SIG-M5 (cell line): ENCODE data around the gene CBFA2T2.

ENCODE experiments used
- DNase-seq: peaks from one replicate; lab custom pipeline; 2025; lab: John Stamatoyannopoulos, UW

CBFA2T2 gene

DNA sequence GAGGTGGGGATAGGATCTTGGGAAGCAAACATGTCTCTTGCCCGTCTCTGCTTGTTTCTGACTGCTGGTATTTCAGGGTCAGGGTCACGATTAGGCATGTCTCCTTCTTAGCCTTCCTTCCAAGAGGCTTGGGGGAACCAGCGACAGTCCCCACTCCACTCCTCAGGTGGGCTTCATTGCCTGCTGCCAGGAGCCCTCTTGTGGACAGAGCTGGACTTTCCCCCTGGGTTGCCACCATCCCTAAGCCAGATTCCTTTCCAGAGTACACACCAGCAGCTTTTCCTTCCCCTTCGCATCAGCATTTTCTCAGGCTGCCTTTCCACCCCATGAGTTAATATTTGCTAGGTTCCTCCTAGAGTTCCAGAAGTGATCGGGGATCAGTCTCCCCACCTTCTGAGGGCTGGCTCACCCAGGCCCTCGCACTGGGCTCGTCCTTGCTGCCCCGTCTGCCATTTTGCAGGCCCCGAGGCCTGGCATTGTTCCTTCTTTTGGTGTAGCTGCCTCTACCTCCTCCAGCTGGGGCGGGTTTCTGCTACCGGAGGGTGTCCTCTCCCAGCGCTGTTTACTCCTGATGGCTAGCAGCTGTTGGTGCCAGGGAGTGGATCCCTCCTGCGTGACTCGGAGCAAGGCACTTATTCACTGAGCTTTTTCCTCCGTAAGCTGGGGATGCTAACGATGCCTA is 163.5 kb downstream of the CBFA2T2 start:
- DNase-seq: no peak

DNA sequence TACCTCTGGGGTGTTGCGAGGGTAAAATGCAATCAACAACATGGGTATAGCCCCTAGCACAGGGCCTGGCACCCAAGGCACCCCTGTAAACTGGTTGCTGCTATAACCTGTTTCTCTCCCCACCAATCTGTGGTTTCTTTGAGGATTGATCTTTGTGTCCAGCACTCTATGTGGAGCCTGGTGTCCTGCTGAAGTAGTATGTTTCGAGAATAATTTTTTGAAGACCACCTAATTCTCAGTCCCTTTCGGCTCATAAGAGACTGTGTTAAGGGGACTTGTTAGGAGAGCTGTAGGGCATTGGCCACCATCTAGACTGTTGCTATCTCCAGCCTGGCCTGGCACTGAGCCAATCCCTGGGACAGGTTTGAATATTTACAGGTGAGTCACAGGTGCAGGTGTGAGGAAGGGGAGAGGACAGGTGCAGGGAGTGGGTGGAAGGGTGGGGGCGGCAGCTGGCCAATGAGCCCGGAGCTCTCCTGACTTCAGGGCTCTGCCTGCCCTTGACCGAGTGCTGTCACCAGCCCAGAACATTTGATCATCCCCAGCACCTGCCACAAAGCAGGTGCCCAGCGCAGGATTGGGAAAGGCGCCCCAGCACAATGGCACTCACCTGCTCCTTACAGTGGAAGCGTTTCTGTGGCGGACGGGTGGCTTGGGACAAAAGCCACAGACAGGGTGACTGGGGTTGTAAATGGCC is 164.2 kb downstream of the CBFA2T2 start:
- no peak for DNase-seq

DNA sequence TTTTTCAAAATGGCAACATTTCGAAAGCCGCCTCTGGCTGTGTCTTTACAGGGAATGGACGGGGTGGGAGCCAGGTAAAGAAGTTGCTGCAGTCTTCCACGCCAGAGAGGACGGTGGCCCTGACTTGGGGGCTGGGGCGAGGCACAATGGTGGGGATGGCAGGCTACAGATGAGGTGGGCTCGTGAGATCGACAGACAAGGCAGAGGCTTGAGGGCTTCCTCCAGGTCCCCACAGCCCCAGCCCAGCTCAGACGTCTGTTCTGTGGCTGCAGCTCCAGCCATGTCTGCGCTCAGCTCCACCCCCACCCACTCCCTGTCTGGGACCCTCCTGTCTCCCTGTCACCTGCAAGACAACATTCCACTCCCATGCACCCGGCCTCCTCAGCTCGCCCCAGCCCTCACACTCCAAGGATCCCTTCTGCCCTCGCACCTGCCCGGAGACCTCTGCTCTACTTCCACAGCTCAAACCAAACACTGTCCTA is 164.8 kb downstream of the CBFA2T2 start:
- DNase-seq: no peak

DNA sequence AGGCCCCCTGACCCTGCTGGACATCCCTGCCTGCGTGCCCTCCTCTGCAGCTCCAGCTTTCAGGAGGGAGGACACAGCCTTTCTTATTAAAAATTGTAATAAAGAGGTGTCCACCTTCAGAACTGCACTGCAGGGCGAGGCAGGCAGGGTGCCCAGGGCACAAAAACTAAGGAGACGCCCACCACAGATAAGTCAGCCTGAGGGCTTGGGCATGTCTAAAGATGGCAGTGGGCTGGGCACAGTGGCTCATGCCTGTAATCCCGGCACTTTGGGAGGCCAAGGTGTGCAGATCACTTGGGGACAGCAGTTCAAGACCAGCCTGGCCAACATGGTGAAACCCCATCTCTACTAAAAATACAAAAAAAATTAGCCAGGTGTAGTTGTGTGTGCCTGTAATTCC is 165.3 kb downstream of the CBFA2T2 start:
- no peak for DNase-seq

DNA sequence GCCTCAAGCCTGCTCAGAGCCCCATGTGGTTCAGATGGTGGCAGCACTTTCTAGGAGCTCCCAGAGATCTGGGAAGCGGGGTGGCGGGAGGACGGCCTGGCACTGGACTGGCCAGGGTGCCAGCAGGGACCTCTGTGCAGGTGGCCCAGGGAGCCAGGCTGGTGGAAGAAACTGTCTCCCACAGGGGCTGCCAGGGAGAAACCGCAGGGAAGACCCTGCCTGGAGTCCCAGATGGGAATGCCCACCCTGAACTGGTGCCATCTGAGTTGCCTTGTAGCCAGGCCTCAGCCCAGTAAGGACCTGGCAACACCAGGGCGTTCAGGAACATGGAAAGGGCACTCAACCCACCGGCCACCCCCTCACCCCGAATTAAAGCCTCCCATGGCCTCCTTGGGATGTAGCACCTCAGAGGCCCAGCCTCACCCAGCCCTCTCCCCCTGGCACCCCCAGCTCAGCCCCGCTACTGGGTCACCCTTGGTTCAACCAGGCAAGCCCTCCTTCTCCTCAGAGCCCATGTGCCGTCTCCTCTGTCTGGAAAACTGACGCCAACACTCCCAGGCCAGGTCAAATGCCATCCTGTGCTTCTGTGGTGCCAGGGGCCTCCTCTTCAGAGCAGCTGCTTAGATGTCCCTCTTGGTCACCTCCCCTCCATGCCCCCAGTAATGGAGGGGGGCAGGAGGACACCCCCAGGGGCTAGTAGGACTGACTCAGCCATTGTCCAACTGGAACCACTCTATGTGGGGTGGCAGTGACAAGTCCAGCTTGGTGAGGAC is 166.3 kb downstream of the CBFA2T2 start:
- DNase-seq: no peak

DNA sequence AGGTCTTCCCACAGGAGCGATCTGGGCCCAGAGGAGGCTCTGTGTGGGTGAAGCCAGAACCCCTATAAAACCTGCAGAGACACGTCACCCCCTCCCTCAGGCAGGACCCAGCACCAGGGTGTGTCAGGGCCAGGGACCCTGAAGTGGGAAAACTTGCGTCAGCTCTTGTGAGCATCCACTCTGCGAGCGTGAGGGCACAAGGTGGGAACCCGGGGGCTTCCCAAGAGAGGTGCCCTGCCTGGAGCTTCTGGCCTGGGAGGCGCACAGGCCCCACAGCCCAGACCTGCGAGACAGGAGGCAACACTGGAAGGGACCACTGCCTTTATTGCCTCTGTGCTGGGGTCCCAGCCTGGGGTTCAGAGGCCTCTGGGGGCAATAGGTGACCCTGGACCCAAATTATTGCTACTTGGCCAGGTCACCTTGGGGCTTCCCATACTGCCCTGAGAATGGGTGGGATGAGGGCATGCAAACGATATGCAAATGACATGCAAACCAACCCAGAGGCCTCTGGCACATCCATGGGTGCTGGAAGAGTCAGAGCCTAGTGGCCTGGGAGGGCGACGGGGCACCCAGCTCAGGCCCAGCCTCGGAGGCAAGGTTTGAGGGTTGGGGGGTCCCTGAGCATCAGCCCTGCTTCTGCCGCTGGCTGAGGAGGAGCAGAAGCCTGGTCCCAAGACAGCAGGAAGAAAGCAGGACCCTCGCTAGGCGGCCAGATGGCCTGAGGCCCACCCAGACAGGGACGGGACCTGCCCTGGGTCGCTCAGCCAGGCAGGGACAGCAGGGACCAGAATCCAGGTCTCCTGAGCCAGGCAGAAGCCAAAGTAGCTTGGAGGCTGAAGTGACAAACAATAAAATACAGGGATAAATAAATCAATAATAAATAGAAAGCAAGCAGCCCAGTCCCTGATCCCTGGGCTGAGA is 167.1 kb downstream of the CBFA2T2 start:
- no peak for DNase-seq

DNA sequence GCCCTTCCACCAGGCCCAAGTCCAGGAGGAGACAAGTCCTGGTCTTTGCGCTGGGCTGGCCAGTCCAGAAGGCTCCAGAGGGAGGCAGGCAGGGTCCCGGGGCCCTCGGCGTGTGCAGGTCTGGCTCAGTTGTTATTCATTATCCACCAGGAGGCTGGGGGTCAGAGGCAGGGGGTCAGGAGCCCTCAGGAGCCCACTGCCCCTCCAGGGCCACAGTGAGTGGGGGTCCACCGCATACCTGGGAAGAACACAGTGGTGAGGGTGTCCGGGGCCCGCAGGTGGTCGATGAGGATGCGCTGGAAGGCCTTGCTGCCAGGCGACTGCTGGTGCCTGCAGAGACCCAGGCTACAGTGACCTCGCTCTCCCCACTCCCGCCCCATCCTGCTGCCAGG is 167.8 kb downstream of the CBFA2T2 start:
- no peak for DNase-seq

DNA sequence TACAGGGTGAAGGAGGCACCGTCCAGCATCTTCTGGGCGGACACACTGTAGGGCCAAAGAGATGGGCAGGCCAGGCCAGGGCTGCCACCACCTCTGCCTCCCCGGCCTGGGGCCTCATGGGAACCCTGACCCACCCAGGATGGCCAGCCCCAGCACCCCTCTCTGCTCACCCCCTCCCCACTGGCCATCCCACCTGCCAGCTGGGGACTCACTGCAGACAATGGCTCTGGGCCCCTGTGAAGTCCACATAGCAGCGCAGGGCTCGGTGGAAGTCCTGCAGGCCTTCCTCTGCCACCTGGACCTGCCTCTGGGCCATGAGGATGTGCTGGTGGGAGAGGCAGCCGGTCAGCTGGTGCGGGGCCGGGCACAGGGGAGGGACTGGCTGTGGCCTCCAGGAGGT is 168.6 kb downstream of the CBFA2T2 start:
- DNase-seq: no peak

DNA sequence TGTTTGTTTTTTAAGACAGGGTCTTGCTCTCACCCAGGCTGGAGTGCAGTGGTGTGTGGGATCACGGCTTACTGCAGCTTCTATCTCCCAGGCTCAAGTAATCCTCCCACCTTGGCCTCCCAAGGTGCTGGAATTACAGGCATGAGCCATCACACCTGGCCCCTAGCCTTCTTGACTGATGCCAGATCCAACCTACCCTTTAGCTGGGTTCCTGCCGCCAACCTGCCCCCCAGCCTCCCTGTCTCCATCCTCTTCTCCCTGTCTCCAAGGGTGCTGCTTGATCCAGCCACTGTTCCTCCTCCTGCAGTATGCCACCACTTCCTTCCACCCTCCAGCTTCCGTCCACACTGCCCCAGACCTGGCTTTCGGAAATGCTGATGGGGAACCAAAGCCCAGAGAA is 169.0 kb downstream of the CBFA2T2 start:
- DNase-seq: no peak

DNA sequence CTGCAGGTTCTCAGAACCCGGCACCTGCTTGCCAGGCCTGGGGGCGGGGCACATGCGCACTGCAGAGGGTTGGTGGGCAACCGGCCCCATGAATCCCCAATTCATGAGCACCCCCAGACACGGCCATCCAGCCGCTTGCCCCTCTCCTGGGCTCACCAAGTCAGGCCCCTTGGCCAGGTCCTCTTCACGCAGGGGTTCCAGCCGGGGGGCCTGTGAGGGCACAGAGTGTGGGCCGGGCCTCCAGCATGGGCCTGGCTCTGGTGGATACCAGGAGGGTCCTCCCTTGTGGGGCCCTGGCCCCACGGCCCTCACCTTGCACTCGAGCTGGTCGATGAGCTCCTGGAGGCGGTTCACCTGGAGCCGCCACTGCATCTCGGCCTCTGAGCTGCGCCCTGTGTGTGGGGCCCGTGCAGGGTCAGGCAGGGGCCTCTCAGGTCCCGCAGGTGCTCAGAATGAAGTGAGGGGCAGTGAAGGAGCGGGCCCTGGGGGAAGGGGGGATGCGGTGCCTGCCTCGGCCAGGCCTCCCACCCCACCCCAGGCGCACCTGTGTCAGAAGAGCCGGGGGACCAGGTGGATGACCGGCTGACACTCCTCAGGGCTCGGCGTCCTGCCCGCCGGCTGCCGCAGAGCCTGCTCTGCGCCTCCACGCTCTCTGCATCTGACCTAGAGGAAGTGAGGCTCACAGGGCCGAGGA is 169.6 kb downstream of the CBFA2T2 start:
- no peak for DNase-seq

DNA sequence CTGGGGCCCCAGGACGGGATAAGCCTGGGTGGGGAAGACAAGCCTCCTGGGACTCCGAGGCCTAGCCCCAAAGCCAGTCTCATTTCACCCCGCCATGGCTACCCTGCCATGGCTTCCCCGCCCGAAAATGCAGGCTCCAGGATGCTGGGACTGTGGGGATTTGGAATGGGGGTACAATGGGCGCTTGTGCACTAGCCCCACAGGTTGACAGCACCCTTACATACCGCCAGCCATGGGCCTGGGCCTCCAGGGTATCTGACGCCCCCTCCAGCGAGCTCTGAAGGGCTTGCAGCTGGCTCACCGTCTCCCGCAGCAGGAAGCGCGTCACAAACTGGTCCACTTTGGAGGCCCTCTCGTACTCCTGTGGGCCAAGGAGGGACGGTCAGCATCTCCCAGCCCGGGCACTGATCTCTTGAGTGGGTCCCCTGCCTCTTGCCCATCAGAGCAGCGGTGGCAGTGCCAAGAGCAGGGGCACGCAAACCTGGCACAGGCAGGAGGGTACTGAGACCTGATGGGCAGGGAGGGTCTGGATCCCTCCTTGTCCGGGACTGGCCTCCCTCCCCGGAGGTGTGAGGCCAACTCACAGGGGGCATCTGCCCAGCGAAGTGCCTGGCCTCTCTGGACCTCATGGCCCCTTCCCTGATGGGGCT is 170.3 kb downstream of the CBFA2T2 start:
- DNase-seq: no peak

DNA sequence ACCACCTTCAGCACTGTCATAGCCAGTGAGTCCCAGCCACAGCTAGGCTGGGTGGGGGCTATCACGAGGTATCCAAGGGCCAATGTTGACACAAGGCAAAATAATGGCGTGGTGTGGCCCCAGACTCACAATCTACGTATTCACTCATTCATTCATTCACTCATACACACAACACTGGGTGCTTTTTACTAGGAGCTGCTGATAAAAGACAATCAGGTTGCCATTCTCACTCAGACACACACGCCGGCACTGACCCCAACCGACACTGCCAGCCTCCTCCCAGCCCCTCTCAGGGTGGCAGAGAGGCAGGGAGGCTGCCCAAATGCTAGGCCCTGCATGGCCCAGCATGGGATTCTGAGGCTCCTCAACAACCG is 170.8 kb downstream of the CBFA2T2 start:
- no peak for DNase-seq

DNA sequence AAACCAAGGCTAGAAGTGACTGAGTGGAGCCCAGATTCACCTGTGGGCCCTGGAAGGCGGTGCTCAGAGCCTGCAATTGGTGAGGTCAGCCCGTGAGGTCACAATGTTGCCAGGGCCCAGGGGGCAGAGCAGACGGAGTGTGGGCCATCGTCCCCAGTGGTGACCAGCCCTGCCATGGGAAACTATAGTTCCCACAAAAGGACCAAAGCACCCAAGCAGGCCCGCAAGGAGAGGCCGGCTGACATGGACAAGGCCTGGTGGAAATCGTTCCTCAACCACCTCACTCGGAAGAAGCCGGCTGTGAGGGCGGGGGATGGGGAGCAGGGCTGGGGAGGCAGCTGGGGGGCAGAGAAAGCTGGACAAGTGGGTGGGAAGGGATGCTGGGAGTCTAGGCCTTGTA is 172.3 kb downstream of the CBFA2T2 start, which contains the start of gene C20orf144:
TSS of gene C20orf144 (plus strand) at position 156 of the 400 bp plus-strand sequence. CDS start at position 175, 19 bp downstream.
- DNase-seq: no peak

DNA sequence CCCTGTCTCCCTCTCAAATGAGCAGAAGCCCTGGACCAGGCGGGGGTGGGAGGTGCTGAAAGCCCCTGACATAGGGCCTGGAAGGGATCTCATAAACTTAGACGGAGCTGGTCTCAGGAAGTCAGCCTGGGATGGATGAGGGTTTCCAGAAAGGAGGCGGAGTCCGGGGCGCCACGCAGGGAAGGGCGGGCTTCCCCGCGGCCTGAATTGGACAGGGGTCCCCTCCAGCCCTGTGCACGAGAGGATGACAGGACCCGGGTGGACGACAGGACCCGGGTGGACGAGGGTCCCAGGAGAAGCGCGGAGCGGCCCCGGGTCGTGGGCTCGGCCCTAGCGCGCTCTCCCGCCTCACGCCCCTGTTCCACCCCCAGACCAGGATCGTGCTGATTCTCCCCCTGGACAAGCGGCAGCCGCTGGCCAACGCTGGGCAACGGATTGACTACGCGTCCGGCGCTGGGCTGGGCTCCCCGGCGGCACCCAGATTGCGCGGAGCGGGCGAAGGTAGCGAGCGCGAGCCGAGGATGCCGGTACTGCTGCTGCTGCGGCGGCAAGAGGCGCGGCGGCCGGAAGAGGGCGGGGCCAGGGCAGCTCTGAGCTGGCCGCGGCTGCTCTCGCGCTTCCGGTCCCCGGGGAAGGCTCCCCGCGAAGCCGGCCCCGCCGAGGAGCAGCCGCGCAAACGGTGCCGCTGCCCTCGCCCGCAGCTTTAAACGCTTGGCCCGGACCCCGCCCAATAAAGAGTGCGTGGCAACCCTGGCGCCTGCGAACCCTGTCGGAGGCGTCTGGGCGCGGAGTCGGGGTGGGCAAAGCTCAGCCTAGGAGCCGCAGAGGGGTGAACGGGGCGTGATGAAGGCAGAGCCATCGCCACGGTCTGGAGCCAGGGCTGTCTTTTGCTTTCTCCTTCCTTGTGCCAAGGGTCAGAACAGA is 173.5 kb downstream of the CBFA2T2 start:
- peak; percentile 23 for DNase-seq

DNA sequence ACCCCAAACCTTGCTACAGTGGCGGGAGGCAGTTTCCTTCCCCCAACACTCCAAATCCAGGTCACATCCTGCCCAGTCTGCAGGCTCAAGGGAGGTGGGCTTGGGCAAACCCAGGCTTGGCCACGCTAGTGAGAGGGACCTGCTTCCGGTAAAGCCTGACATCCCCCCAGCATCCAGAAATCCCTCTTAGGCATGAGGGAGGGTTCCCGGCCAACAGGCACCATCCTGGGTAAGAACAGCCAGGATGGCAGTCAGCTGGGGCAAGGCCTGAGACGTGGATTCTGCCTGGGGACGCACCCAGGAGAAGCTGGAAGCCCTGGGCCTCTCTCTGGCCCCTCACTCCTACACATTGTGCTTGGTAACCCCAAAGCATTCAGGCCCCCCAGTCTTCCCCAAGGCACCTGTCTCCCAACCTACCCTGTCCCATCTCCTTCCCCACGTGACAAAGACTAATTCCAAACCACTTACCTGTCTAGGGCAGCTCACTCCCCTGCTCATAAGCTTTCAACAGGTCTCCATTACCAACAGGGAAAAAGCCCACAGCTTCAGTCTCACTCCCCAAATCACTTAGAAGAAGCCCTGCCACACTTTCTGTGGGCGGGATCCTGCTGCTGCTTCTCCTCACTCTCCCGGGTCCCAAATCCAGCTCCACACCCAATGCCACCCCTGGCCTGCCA is 174.3 kb downstream of the CBFA2T2 start:
- DNase-seq: no peak

DNA sequence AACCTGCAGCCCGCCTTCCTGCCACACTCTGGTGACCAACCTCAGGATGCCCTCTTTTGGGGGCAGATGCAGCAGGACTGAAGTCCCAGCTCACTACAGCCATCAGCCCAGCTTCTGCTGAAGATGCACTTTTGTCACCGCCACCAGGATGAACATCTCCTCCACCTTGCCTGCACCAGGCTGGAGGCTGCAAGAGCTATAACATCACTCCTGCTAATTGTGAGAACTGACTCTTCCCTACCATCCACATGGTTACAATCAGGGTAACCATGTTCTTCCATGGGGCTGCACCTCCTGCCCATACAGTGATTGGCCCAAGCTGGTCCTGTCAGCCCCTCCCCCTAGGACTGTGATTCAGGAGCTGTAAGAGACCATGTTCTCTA is 174.9 kb downstream of the CBFA2T2 start:
- DNase-seq: no peak

DNA sequence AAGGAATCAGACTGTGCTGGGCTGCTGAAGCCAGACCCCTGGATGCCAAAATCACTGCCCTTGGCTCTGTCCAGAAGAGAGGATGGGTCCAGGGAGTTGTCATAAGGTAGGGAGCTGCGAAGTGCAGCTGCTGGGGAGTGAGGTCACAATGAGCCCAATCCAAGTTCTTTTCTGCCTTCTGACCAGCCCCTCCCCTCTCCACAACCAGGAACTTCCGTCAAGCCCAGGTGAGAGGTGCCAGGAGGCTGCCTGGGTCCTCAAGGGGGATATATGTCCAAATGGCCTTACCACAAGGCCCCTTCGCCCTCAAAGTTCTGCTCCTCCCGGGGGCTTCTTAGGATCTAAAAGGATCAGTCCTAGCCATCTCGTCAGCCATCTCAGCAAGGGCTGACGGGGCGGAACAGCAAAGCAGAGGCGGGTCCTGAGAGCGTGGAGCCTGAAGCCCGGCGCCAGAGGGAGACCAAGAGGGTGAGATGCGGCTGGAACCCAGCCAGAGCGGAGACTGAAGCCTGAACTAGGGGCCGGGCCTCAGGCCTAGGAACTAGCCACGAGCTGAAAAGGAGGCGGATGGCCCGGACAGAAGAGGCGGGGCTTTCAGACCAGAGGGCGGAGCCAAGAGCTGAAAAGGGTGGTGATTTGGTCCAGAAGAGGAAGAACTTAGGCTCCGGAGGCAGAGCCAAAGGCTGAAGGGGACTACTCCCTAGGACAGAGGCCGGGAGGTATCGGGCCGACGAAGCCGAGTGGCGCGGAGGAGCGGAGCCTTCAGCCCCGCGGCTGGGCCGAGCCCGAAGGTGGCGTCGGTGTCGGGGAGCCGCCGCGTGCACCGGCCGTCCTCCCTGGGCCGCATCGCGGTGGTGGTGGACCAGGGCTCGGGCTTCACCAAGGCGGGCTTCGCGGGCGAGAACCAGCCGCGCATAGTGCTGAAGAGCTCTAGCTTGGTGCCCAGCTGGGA is 176.7 kb downstream of the CBFA2T2 start, which contains the start of gene ACTL10:
TSS of gene ACTL10 (plus strand) at position 651 of the 952 bp plus-strand sequence. CDS start 555 bp downstream, outside the sequence.
- DNase-seq: peak; percentile 91

DNA sequence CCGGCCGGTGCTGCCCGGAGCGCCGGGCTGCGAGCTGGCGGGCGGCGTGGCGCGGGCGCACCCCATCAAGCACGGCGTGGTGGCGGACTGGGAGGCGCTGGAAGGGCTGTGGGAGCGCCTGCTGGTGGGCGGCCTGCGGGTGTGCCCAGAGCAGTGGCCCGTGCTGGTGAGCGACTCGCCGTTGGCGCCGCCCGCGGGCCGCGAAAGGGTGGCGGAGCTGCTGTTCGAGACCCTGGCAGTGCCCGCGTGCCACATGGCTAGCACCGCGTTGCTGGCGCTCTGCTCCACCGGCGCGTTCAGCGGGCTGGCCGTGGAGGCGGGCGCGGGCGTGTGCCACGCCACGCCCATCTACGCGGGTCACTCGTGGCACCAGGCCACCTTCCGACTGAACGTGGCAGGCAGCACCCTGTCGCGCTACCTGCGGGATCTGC is 177.4 kb downstream of the CBFA2T2 start:
- DNase-seq: no peak
